Measurements from ENCODE around the gene PRTN3.
"Not testable (repeated sequence)": the region's sequence is repeated elsewhere in the genome, so short reads cannot be mapped to it uniquely, and the experiment has no call there.

Gene PRTN3

GRCh38 chr19:815079-815774 is 25.6 kb upstream of the PRTN3 start:
- peaks cover 81% of the 10 kb centered on the region for H3K36me3 Mint-ChIP-seq (ENCODE audit: insufficient read depth)
- no peak for DNase-seq
- H3K27me3 Mint-ChIP-seq, result no peaks in the 10 kb centered on the region
- peak overlapping the region in 1 of 2 donors; percentile 92 for H3K27ac Mint-ChIP-seq
- peak overlapping the region in 1 of 2 donors; percentile 62 for H3K4me3 Mint-ChIP-seq
- peak; percentile 16 for ATAC-seq (replicated peaks)
- peaks cover 4 to 16% of the 10 kb centered on the region in 2 donors for H3K9me3 Mint-ChIP-seq
- peaks cover 3 to 4% of the 10 kb centered on the region in 2 donors for H3K4me1 Mint-ChIP-seq (ENCODE audit: low read depth in 2 of 2)

GRCh38 chr19:815775-816499 is 24.9 kb upstream of the PRTN3 start:
- peak; percentile 13 for ATAC-seq (replicated peaks)
- no peaks in the 10 kb centered on the region for H3K27me3 Mint-ChIP-seq

DNA sequence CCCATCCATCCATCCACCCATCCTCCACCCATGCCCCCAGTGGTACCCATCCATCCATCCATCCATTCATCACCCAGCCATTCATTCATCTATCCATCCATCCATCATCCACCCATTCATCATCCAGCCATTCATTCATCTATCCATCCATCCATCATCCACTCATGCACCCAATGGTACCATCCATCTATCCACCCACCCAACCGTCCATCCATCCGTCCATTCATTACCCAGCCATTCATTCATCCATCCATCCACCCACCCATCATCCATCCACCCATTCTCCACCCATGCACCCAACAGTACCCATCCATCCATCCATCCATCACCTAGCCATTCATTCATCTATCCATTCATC is 24.3 kb upstream of the PRTN3 start:
- Mint-ChIP-seq H3K27me3 (no peaks in the 10 kb centered on the region), H3K4me3 (no peak overlapping the region), H3K9me3 (peaks cover 4 to 16% of the 10 kb centered on the region in 2 donors), H3K4me1 (ENCODE audit: low read depth in 2 of 2) (peaks cover 3 to 4% of the 10 kb centered on the region in 2 donors), H3K36me3 (ENCODE audit: insufficient read depth) (peaks cover 69% of the 10 kb centered on the region), H3K27ac (peak overlapping the region; percentile 6 to 92)
- ATAC-seq (replicated peaks) (no peak), DNase-seq (no peak)

More at GRCh38 chr19:815775-816499, 24.9 kb upstream of the PRTN3 start:
- H3K9me3 Mint-ChIP-seq, result peaks cover 4 to 16% of the 10 kb centered on the region in 2 donors
- H3K4me3 Mint-ChIP-seq, result peak overlapping the region in 1 of 2 donors; percentile 16
- peaks cover 3 to 4% of the 10 kb centered on the region in 2 donors for H3K4me1 Mint-ChIP-seq (ENCODE audit: low read depth in 2 of 2)
- peaks cover 75% of the 10 kb centered on the region for H3K36me3 Mint-ChIP-seq (ENCODE audit: insufficient read depth)
- no peak for DNase-seq
- H3K27ac Mint-ChIP-seq, result peak overlapping the region; percentile 6 to 92

DNA sequence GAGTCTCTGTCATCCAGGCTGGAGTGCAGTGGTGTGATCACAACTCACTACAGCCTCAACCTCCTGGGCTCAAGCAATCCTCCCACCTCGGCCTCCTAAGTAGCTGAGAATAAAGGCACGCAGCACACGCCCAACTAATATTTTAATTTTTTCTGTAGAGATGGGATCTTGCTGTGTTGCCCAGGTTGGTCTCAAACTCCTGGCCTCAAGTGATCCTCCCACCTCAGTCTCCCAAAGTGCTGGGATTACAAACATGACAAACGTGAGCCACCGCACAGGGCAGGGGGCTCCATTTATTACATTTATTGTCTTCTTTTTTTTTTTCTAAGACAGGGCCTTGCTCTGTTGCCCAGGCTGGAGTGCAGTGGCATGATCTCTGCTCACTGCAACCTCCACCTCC is 20.6 kb upstream of the PRTN3 start:
- peaks cover 7 to 24% of the 10 kb centered on the region in 2 donors for H3K27me3 Mint-ChIP-seq
- not testable (repeated sequence) for DNase-seq; ATAC-seq (replicated peaks); H3K4me1 Mint-ChIP-seq (ENCODE audit: low read depth in 2 of 2); H3K4me3 Mint-ChIP-seq
- peak overlapping the region in 1 of 2 donors; percentile 44 for H3K27ac Mint-ChIP-seq
- peaks cover 4 to 16% of the 10 kb centered on the region in 2 donors for H3K9me3 Mint-ChIP-seq
- H3K36me3 Mint-ChIP-seq (ENCODE audit: insufficient read depth), result peaks cover 46% of the 10 kb centered on the region

GRCh38 chr19:821231-821824 is 19.5 kb upstream of the PRTN3 start:
- DNase-seq, result no peak
- Mint-ChIP-seq H3K4me1 (ENCODE audit: low read depth in 2 of 2) (peaks cover 3% of the 10 kb centered on the region in 2 donors), H3K4me3 (peak overlapping the region in 1 of 2 donors; percentile 47), H3K27me3 (peaks cover 7 to 25% of the 10 kb centered on the region in 2 donors), H3K9me3 (peaks cover 4 to 7% of the 10 kb centered on the region in 2 donors), H3K36me3 (ENCODE audit: insufficient read depth) (peaks cover 35% of the 10 kb centered on the region), H3K27ac (no peak overlapping the region)
- ATAC-seq (replicated peaks), result no peak

- DNase-seq (no peak), ATAC-seq (replicated peaks) (no peak)
- peak within 1 kb of the TSS; percentile 10 to 47 for H3K4me3 Mint-ChIP-seq
- H3K27ac Mint-ChIP-seq, result no peak within 1 kb of the TSS
- peaks cover 31% of the 10 kb centered on the region for H3K36me3 Mint-ChIP-seq (ENCODE audit: insufficient read depth)
- H3K4me1 Mint-ChIP-seq (ENCODE audit: low read depth in 2 of 2), result peaks cover 0 to 3% of the 10 kb centered on the region in 2 donors
- peaks cover 7 to 25% of the 10 kb centered on the region in 2 donors for H3K27me3 Mint-ChIP-seq
- peaks cover 0 to under 1% of the 10 kb centered on the region in 2 donors for H3K9me3 Mint-ChIP-seq
Observed at GRCh38 chr19:821825-822503, 18.8 kb upstream of the PRTN3 start, which contains the start of gene PLPPR3. Gene PLPPR3, minus strand, starts transcription at chr19:821955. Its CDS starts 396 bp downstream, at chr19:821559.

DNA sequence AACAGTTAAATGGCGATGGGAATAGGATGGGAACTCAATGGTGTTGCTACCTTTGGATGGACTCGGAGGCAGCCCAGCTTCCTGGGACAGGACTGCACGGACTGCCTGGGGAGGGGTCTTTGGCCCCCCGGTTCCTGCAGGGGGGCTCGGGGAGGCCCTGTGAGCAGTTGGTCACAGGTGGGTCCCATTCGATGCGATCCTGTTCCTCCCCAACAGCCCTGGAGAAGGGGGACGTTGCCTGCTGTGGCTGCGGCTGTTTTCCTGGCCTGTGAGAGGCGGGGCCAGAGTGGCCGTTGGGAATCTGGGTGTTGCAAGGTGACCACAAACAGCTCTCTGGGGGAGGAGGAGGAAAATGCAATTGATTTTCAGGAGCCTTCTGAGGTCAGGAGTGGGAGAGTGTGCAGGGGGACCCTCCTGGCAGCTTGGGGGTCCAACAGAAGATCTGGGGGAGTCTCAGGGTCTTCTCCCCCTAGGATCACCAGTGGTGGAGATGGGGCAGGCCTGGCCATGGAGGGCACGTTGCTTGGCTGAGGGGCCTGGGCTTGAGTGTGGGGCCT is 17.2 kb upstream of the PRTN3 start:
- no peak for ATAC-seq (replicated peaks)
- peaks cover 0 to 2% of the 10 kb centered on the region in 2 donors for H3K4me1 Mint-ChIP-seq (ENCODE audit: low read depth in 2 of 2)

GRCh38 chr19:824885-825284 is 15.9 kb upstream of the PRTN3 start:
- H3K4me3 Mint-ChIP-seq, result no peak overlapping the region
- ATAC-seq (replicated peaks), result no peak
- H3K27me3 Mint-ChIP-seq, result peaks cover 7 to 25% of the 10 kb centered on the region in 2 donors
- H3K36me3 Mint-ChIP-seq (ENCODE audit: insufficient read depth), result peaks cover 16% of the 10 kb centered on the region
- DNase-seq, result no peak
- H3K9me3 Mint-ChIP-seq, result no peaks in the 10 kb centered on the region
- H3K27ac Mint-ChIP-seq, result no peak overlapping the region
- H3K4me1 Mint-ChIP-seq (ENCODE audit: low read depth in 2 of 2), result peaks cover 0 to 2% of the 10 kb centered on the region in 2 donors

More for the DNA sequence above, 17.2 kb upstream of the PRTN3 start:
- Mint-ChIP-seq H3K36me3 (ENCODE audit: insufficient read depth) (peaks cover 20% of the 10 kb centered on the region), H3K9me3 (no peaks in the 10 kb centered on the region), H3K4me3 (peak overlapping the region in 1 of 2 donors; percentile 25), H3K27me3 (peaks cover 7 to 25% of the 10 kb centered on the region in 2 donors), H3K27ac (peak overlapping the region in 1 of 2 donors; percentile 84)
- DNase-seq, result no peak

DNA sequence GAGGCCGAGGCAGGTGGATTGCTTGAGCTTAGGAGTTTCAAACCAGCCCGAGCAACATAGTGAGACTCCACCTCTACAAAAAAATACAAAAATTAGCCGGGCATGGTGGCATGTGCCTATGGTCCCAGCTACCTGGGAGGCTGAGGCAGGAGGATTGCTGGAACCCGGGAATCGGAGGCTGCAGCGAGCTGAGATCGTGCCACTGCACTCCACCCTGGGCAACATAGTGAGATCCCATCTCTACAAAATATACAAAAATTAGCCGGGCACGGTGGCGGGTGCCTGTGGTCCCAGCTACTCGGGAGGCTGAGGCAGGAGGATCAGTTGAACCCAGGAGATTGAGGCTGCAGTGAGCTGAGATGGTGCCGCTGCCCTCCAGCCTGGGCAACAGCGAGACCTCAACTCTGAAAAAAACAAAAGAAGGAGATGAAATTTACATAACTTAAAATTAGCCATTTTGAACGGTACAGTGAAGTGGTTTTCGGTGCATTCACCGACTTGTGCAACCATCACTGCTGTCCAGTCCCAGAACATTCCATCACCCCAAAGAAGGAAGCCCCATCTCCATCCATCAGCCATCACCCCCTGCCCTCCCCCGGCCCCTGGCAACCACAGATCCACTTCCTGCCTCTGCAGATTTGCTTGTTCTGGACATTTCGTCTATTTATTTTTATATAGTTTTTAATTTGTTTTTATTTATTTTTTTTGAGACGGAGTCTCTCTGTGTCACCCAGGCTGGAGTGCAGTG is 14.7 kb upstream of the PRTN3 start:
- Mint-ChIP-seq H3K36me3 (ENCODE audit: insufficient read depth) (peaks cover 12% of the 10 kb centered on the region), H3K4me1 (ENCODE audit: low read depth in 2 of 2) (peaks cover 0 to 2% of the 10 kb centered on the region in 2 donors), H3K9me3 (no peaks in the 10 kb centered on the region), H3K4me3 (no peak overlapping the region), H3K27ac (no peak overlapping the region), H3K27me3 (peaks cover 7 to 29% of the 10 kb centered on the region in 2 donors)
- ATAC-seq (replicated peaks) (no peak), DNase-seq (no peak)

GRCh38 chr19:827314-827709 is 13.5 kb upstream of the PRTN3 start:
- Mint-ChIP-seq H3K4me3 (no peak overlapping the region), H3K9me3 (no peaks in the 10 kb centered on the region), H3K36me3 (ENCODE audit: insufficient read depth) (peaks cover 12% of the 10 kb centered on the region), H3K27me3 (peaks cover 7 to 35% of the 10 kb centered on the region in 2 donors), H3K4me1 (ENCODE audit: low read depth in 2 of 2) (peaks cover 0 to 2% of the 10 kb centered on the region in 2 donors), H3K27ac (no peak overlapping the region)
- DNase-seq (no peak), ATAC-seq (replicated peaks) (no peak)

GRCh38 chr19:827710-828321 is 13.0 kb upstream of the PRTN3 start, which contains the start of gene AZU1:
Gene AZU1, plus strand, starts transcription at chr19:827837. Its CDS starts 10 bp downstream, at chr19:827847.
- Mint-ChIP-seq H3K4me3 (no peak within 1 kb of the TSS), H3K27ac (no peak within 1 kb of the TSS), H3K36me3 (ENCODE audit: insufficient read depth) (peaks cover 11% of the 10 kb centered on the region), H3K27me3 (peaks cover 7 to 33% of the 10 kb centered on the region in 2 donors), H3K4me1 (ENCODE audit: low read depth in 2 of 2) (peaks cover 0 to 2% of the 10 kb centered on the region in 2 donors), H3K9me3 (no peaks in the 10 kb centered on the region)
- DNase-seq, result no peak
- no peak for ATAC-seq (replicated peaks)

Measured in effector memory CD8-positive, alpha-beta T cell (primary cell).